K562 treated with DMSO at 1 percent for 24 hours (cell line): ENCODE measurements around the gene LRRC72. TPM values are rescaled to one million over a fixed set of nuclear protein-coding genes. Genes with fewer than 3 reads are reported as not detected.

ENCODE experiments used
- total RNA-seq: library from RNA; unstranded; fragments of 300-600 nt; gene quantifications from 2 replicates; pipeline ENCODE4 v1.2.3, GENCODE V29; 2022; ENCODE audit warnings: low read depth; ENCODE audit not compliant: insufficient read depth

The LRRC72 gene
- total RNA-seq, result not detected in 2 replicates

DNA sequence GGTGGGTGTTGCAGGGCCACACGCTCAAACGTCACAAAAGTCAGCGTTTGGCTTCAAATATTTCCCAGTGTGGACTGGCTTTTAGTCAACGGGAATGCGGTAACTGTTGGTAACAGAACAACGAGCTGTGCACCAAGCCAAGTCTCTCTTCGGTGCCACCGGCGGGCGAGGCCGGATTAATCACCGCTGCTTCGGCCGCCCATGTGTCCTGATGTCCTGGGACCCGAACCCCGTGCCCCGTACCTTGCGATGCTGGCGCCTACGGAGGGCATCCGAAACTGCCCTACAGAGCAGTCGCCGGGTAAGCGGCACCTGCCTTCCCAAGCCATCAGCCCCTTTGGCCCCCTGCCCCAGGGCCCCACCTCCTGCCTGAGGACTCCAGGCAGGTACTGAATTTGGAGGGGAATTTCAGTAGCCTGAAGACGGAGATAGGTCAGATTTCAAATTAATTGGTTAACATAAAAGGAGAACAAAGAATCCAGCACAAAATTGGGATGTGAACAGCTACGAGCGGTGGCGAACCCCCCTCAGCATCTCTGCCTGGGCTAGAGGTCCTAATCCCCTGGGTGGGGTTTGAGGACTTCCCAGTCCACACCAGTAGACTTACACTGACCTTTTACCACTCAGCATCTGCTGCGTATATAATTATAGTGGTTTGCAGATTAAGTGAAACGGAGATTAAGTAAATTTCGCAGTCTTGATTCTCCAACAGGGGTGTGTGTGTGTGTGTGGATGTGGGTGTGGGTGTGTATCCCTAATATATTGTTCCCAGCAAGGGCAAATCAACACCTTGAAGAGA, at the start of gene LRRC72:
LRRC72 (plus strand) TSS at position 84 of the 799 bp plus-strand sequence; CDS start at position 212, 128 bp downstream.

Other genes starting within 250 kb of the LRRC72 start
- 3.0 and 3.3 TPM in 2 replicates for gene CRPPA, start 105.3 kb upstream of the LRRC72 start, total RNA-seq
- 20.3 and 24.6 TPM in 2 replicates for gene SOSTDC1, start 61.1 kb upstream of the LRRC72 start, total RNA-seq
- 25.8 and 29.7 TPM in 2 replicates for gene ANKMY2, start 118.9 kb downstream of the LRRC72 start, total RNA-seq
- gene BZW2, start 119.4 kb downstream of the LRRC72 start, total RNA-seq, result 48.8 and 52.0 TPM in 2 replicates
- gene TSPAN13, start 226.9 kb downstream of the LRRC72 start, total RNA-seq, result 36.6 and 43.9 TPM in 2 replicates